HepG2 (cell line): Measurements from ENCODE around the gene BIN1. TPM values are rescaled to one million over a fixed set of nuclear protein-coding genes. Genes with fewer than 3 reads are reported as not detected.
"Not testable (repeated sequence)": the region's sequence is repeated elsewhere in the genome, so short reads cannot be mapped to it uniquely, and the experiment has no call there.

Experiments
- ATAC-seq: fragments of 200-7000 bp; cut with Tn5 transposase; 3 replicates; pipeline ENCODE4 v1.9.1; 2020; ENCODE audit warnings: mild to moderate bottlenecking, moderate library complexity
- BruUV-seq: library from RNA; stranded (reverse); fragments of 400-500 nt; replicated peaks from 2 replicates; lab custom pipeline; 2021; lab: Mats Ljungman, UMichigan
- CTCF ChIA-PET: fragments of 300-600 bp; formaldehyde crosslinking; extraction: SDS; loops from one replicate; lab custom pipeline; 2021; ENCODE audit warnings: low total read pairs, inconsistent platforms, low intra/inter-chr PET ratio; lab: Yijun Ruan, JAX
- POLR2A ChIA-PET: fragments of 350-600 bp; sonication (Branson Sonifier 250); formaldehyde crosslinking; loops from one replicate; lab custom pipeline; 2020; ENCODE audit warnings: antibody characterized with exemption, inconsistent platforms; lab: Yijun Ruan, JAX
- DNase-seq: peaks from one replicate; pipeline ENCODE4 v3.0.0-alpha.2; 2015; ENCODE audit warnings: low spot score
- FAIRE-seq: peaks from 3 replicates; lab custom pipeline; 2011; peaks lifted over from hg19 to GRCh38; lab: Jason Lieb, UNC
- H2AFZ ChIP-seq: one replicate; pipeline ENCODE4 v1.6.1; 2011; ENCODE audit warnings: low read length, inconsistent platforms
- H3K27ac ChIP-seq: fragments of 300-600 bp; 3 replicates; pipeline ENCODE4 v1.8.0; 2011; ENCODE audit warnings: mixed run types, mild to moderate bottlenecking, mixed read lengths, low read length, inconsistent platforms; ENCODE audit not compliant: insufficient read depth; ENCODE audit errors: extremely low read length
- H3K27me3 ChIP-seq, 2 experiments: fragments of 200-600 bp in 1 of 2; 2 replicates in 1 of 2; 3 replicates in 1 of 2; pipeline versions ENCODE4 v1.6.0 to v1.8.0; 2011; ENCODE audit warnings: low read length in 2 of 2, mild to moderate bottlenecking in 2 of 2, moderate library complexity in 2 of 2, inconsistent platforms in 1 of 2; ENCODE audit not compliant: insufficient read depth in 2 of 2, control insufficient read depth in 1 of 2
- H3K36me3 ChIP-seq, 2 experiments: fragments of 200-600 bp in 1 of 2; replicated peaks in 1 of 2; 2 replicates in 1 of 2; 3 replicates in 1 of 2; pipeline versions ENCODE4 v1.5.1 to v1.8.0; 2011; ENCODE audit warnings: low read length in 2 of 2, inconsistent platforms in 1 of 2; ENCODE audit not compliant: insufficient read depth in 2 of 2, control insufficient read depth in 1 of 2
- H3K4me1 ChIP-seq: 2 replicates; pipeline ENCODE4 v1.5.1; 2012; ENCODE audit warnings: low read length, inconsistent platforms; ENCODE audit not compliant: insufficient read depth
- H3K4me2 ChIP-seq: 2 replicates; pipeline ENCODE4 v1.6.0; 2011; ENCODE audit warnings: low read depth, low read length, inconsistent platforms
- H3K4me3 ChIP-seq, 3 experiments: fragments of 200-600 bp in 1 of 3; sonication (generic), shearing (Covaris generic) in 1 of 3; replicated peaks in 1 of 3; 2 replicates each; pipeline ENCODE4 v1.5.1; 2011 to 2016; ENCODE audit warnings: low read length in 3 of 3, inconsistent platforms in 2 of 3, low read depth in 2 of 3, mild to moderate bottlenecking in 2 of 3, control low read depth in 1 of 3, mixed read lengths in 1 of 3; ENCODE audit not compliant: insufficient read depth in 1 of 3
- H3K79me2 ChIP-seq: one replicate; pipeline ENCODE4 v1.6.1; 2011; ENCODE audit warnings: low read length, inconsistent platforms; ENCODE audit not compliant: insufficient read depth
- H3K9ac ChIP-seq: 2 replicates; pipeline ENCODE4 v1.6.0; 2011; ENCODE audit warnings: mild to moderate bottlenecking, low read depth, low read length, inconsistent platforms; ENCODE audit not compliant: insufficient read depth
- H3K9me3 ChIP-seq: 2 replicates; pipeline ENCODE4 v1.5.1; 2012; ENCODE audit warnings: mild to moderate bottlenecking, low read length
- H4K20me1 ChIP-seq: 2 replicates; pipeline ENCODE4 v1.6.0; 2011; ENCODE audit warnings: inconsistent platforms, mild to moderate bottlenecking, low read length, moderate library complexity; ENCODE audit not compliant: insufficient read depth
- CEBPB ChIP-seq: IDR thresholded peaks from 2 replicates; pipeline ENCODE4 v1.6.1; 2011; ENCODE audit warnings: low read depth, low read length, improper control_type of control experiment, borderline replicate concordance
- WGBS: methylation state at CpG from one replicate; pipeline ENCODE4 v1.1.6; 2017; ENCODE audit warnings: low lambda C conversion rate; 5-methylcytosine and 5-hydroxymethylcytosine counted together
- in situ Hi-C: cut with HindIII; loops from 2 replicates; pipeline ENCODE4 v1.10.0; 2017; ENCODE audit warnings: low pct_unique_long_range_greater_than_20kb; ENCODE audit not compliant: extremely low pct_ligation_motif_present
- intact Hi-C: fragments of 100-400 bp; cut with micrococcal nuclease; formaldehyde crosslinking; loops from one replicate; pipeline ENCODE4 v1.10.0; 2022; ENCODE audit not compliant: unreplicated experiment
- polyA plus RNA-seq, 8 experiments: library from polyadenylated mRNA; depleted of rRNA in 3 of 8; stranded (reverse) in 7 of 8; unstranded in 1 of 8; fragments of >200 nt; fragmentation: Illumina TruSeq in 4 of 8; extraction: Trizol in 4 of 8; gene quantifications; 2 replicates each; pipeline versions ENCODE4 v1.2.1 to v1.2.3, GENCODE V29; 2011 to 2016; ENCODE audit warnings: low read depth in 4 of 8, missing spikeins in 1 of 8, mixed read lengths in 1 of 8; ENCODE audit not compliant: insufficient read depth in 1 of 8
- total RNA-seq, 5 experiments: library from RNA; depleted of rRNA; stranded (reverse); fragments of >200 nt; fragmentation: Illumina TruSeq; extraction: Trizol; gene quantifications; 2 replicates each; pipeline ENCODE4 v1.2.3, GENCODE V29; 2016; ENCODE audit warnings: low read depth in 1 of 5
- TF ChIP-seq, protein P1 (sequence below): sonication (generic); formaldehyde crosslinking; IDR thresholded peaks from 2 replicates; pipeline ENCODE4 v1.5.1; 2020; ENCODE audit warnings: missing genetic modification reagents, mild to moderate bottlenecking, borderline replicate concordance

Gene BIN1
- total and polyA plus RNA-seq, 2 of the 13 experiments (the other 11 are each of a cell fraction or from before 2014, with no cell fraction given), result 0.93 to 1.2 TPM

- H3K9me3 ChIP-seq, result no peaks in the 10 kb centered on the region
- no peaks in the 10 kb centered on the region for H3K36me3 ChIP-seq
- ChIA-PET POLR2A (no interaction called here), CTCF (no interaction called here)
- in situ Hi-C loops, result no loop called here
- WGBS, result 78% methylated on average over 5 of the region's 5 CpGs
- no peaks in the 10 kb centered on the region for H3K79me2 ChIP-seq
- no TSS peak for BruUV-seq
- FAIRE-seq, result no peak
- DNase-seq, result no peak
- H3K27ac ChIP-seq, result no peak overlapping the region
- H2AFZ ChIP-seq, result no peak overlapping the region
- no peak overlapping the region for H3K4me2 ChIP-seq
- H3K27me3 ChIP-seq, result no peaks in the 10 kb centered on the region; a peak in 1 of 5 replicates
- no peak for ATAC-seq
- no peak overlapping the region for H3K9ac ChIP-seq
- no peaks in the 10 kb centered on the region for H4K20me1 ChIP-seq
- intact Hi-C loops, result no loop called here
- H3K4me1 ChIP-seq, result peaks cover 10% of the 10 kb centered on the region
- no peak overlapping the region for H3K4me3 ChIP-seq
- TF ChIP-seq, protein P1, sequence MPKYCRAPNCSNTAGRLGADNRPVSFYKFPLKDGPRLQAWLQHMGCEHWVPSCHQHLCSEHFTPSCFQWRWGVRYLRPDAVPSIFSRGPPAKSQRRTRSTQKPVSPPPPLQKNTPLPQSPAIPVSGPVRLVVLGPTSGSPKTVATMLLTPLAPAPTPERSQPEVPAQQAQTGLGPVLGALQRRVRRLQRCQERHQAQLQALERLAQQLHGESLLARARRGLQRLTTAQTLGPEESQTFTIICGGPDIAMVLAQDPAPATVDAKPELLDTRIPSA (CRISPR knock-in tag), result no peak
- 0 out of 2 replicates have a peak, but pooled peaks have one; percentile 11 for TF ChIP-seq CEBPB
Observed at GRCh38 chr2:127029350-127030051, 77.5 kb downstream of the BIN1 start.

GRCh38 chr2:127028745-127029144 is 78.2 kb downstream of the BIN1 start:
- BruUV-seq, H3K4me1 ChIP-seq, H2AFZ ChIP-seq, H3K4me2 ChIP-seq, H3K4me3 ChIP-seq, H3K27me3 ChIP-seq, DNase-seq, H3K9me3 ChIP-seq, FAIRE-seq, CTCF ChIA-PET, intact Hi-C loops, ATAC-seq, H3K9ac ChIP-seq, H3K27ac ChIP-seq, H3K79me2 ChIP-seq, H4K20me1 ChIP-seq, H3K36me3 ChIP-seq, in situ Hi-C loops, POLR2A ChIA-PET: not testable (repeated sequence)
- WGBS, result 11% methylated on average over 1 of the region's 1 CpG
- TF ChIP-seq CEBPB, result peak; percentile 25; the same call in 1 of the 2 replicates
